ENCODE data around the gene ASF1A.

Gene ASF1A

GRCh38 chr6:118913161-118913560 lies 19.2 kb downstream of the ASF1A start:
- DNase-seq (ENCODE audit: low spot score), result no peak

DNA sequence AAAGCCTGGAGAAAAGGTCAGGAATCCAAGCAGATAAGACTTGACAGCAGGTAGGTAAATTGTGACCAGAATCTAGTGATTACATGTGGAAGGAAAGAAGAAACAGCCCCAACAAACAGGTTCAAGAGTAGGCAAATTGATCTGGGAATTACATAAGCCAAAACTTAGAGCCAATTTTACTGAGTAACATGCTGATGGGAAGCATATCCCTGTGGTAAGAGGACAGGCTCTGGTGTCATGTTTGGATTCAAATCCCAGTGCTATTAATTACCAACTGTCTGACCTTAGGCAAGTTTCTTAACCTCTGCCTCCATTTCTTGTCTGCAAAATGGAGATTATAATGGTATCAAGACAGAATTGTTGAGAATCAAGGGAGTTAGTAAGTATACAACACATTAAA lies 20.6 kb downstream of the ASF1A start:
- DNase-seq (ENCODE audit: low spot score), result no peak

DNA sequence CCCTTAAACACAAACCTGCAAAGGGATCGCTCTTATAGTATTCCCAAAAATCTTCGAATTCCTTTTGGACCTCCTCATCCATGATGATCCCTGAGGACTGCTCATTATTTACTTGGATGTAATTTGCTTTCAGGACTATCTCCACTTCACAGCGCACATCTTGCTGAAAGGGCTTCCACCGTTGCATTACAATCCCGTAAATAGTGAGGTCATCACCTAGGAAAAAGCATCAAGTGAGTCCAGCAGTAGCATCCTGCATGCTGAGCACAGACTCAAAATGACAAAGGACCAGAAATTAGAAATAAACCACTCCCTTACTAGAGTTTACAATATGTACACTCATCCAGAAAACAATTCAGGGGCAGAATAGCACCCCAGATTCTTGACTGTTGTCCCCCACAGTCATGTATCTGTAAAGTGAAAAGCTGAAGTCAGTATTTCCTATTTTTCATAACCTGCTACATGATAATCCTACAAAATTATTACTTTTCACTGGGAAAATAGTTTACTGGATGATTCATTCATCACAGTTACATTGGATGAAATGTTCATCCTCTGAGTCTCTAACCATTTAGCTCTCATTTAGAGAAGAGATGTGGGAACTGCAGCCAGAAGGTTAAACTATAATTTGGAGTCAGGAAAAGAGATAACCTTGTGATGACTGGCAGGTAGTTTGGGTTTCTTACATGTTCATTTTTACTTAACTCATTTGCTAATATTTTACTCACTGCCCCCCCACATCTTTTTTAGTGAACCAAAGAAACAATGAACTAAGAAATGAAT lies 23.8 kb downstream of the ASF1A start:
- DNase-seq (ENCODE audit: low spot score), result no peak

DNA sequence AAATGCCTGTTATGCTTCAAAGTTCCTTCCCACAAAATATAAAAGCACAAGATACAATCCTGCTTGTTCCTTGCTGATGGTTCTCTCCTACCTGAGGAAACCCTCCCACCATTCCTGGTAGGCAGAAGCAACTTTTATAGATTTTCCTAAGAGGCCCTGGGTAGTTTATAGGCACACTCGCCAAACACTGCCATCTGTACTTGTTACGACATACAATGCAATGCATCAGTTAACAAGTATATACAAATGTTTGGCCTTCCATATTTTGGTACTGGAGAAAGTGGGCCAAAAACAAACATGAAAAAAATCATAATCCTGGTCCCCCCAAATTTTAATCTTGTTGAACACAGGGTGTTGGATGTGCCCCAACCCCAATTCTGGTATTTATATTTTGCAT lies 24.4 kb downstream of the ASF1A start:
- DNase-seq (ENCODE audit: low spot score), result no peak

DNA sequence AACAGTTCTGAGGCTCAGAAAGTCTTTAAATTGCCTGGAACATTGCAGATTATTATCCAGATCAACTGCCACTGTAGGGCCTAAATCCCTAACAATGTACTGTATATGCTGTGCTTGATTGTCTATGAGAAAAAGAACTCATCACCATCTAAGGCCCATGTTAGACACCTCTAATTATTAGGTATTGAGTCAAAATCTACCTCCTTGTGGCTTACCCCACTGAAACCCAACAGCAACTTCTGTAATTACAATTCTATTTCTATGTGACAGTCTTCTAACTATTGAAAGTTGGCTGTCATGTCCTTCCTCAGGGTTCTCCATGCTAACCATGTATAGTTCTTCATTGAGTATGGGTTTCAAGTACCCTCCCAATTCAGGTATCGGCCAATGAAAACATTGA lies 27.1 kb downstream of the ASF1A start:
- no peak for DNase-seq (ENCODE audit: low spot score)

- DNase-seq (ENCODE audit: low spot score), result no peak
Measured at GRCh38 chr6:118923035-118923434, 29.1 kb downstream of the ASF1A start.

GRCh38 chr6:118930680-118931079 lies 36.7 kb downstream of the ASF1A start:
- no peak for DNase-seq (ENCODE audit: low spot score)

- no peak for DNase-seq (ENCODE audit: low spot score)
Measured at GRCh38 chr6:118931436-118931835, 37.5 kb downstream of the ASF1A start.

- no peak for DNase-seq (ENCODE audit: low spot score)
Measured at GRCh38 chr6:118932421-118932820, 38.5 kb downstream of the ASF1A start.

DNA sequence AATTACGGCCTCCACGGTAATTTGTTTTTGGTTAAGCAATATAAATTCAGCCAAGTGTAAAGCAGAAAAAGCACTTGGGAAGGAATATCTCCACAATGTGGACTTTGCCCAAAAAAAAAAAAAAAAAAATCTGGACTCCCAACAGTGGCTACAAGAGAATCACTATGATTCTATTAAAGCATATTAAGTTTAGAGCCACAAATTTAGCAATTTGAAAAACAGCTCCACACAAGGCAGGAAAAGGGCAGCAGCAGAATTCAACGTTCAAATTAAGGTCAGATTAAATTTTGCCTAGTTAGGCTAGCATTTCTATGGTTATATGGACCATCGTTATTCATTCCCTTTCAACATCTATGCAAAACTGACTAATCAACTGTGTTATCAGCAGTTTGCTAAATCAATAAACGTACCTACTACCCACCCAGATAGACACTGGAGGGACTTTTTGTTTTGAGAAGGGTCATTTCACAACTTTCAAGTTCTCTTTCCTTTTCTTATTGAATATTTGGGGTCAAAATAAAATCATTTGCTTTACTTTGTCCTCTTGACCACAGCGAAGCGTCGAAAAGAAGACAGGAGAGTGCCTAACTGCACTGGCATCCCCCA lies 40.0 kb downstream of the ASF1A start:
- DNase-seq (ENCODE audit: low spot score), result no peak

DNA sequence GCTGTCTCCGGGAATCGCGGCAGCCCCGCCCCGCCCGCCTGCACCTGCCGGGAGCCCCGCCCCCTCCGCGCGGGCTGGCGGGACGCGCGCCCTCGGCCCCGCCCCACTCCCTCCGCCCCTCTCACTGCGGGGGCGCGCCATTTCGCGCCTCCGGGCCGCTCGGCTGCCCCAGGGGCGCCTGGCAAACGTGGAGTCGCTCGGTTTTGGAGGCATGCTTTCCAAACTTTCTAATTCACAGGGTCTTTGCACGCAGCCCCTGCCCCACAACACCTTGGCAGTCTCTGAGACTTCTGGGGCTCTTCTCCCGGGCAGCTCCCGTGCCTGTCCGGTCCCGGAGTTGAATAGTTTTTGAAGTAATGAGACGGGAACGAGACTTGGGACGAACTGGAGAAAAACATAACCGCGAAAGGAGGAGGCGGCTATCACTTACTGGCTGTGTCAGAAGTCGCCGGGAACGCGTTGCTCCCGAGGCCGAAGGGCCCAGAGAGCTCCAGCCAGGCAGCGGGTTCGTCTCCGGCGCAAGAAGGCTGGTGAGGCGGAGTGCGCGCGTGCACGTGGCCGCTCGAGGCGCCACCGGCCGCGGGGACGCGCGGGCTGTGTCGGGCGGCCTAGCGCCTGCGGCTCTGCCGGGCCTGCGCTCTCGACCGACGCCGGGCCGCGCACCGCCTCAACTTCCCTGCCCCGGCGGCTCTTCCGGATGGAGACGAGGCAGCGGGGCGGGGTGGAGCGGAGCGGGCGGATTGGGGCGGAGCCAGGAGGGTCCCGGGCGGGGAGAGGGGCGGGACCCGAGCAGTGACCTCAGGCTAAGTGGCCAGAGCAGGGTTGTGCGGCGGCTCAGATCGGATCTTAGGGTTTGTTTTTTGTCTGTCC lies 40.7 kb downstream of the ASF1A start, which contains the start of gene MCM9:
TSS of gene MCM9 (minus strand) at position 699 of the 870 bp plus-strand sequence. CDS start 3,436 bp downstream, outside the sequence.
- DNase-seq (ENCODE audit: low spot score), result peak; percentile 91

DNA sequence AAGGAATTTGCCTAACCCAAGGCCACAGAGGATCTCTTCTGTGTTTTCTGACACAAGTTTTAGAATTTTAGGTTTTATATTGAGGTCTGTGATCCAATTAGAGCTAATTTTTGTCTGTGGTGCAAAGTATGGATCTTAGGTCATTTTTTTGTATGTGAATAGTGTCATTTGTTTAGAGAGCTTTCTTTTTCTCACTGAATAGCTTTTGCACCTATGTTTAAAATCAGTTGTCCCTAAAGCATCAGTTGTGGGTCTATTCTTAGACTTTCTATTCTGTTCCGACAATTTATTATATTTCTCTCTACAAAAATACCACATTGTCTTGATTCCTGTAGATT lies 41.3 kb downstream of the ASF1A start:
- DNase-seq (ENCODE audit: low spot score), result no peak

GRCh38 chr6:118935978-118936703 lies 42.2 kb downstream of the ASF1A start:
- no peak for DNase-seq (ENCODE audit: low spot score)

- DNase-seq (ENCODE audit: low spot score), result peak; percentile 42
Measured at GRCh38 chr6:118939683-118940082, 45.7 kb downstream of the ASF1A start.

DNA sequence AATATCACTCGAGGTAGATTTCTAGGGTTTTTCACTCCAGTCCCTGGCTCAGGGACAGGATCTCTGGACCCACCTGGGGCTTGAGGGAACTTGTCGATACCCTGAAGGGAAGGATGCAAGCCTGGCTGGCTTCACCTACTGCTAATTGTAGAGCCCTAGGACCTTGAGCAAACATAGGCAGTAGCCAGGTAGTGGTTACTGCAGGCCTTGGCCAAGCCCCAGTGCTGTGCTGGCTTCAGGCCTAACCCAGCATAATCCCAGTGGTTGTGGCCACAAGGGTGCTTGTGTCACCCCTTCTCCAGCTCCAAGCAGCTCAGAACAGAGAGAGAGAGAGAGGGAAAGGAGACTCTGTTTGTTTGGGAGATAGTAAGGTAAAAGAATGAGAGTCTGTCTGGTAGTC lies 46.8 kb downstream of the ASF1A start:
- no peak for DNase-seq (ENCODE audit: low spot score)

DNA sequence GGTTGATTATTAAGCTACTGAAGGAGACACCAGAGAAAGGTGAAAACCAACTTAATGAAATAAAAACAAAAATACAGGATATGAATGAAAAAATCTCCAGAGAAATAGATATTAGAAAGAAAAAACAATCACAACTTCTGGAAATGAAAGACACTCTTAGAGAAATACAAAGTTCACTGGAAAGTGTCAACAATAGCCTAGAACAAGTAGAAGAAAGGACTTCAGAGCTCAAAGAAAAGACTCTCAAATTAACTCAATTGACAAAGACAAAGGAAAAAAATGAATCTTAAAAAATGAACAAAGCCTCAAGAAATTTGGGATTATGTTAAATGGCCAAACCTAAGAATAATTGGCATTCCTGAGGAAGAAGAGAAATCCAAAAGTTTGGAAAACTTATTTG lies 51.3 kb downstream of the ASF1A start:
- no peak for DNase-seq (ENCODE audit: low spot score)

GRCh38 chr6:118952683-118953082 lies 58.7 kb downstream of the ASF1A start:
- no peak for DNase-seq (ENCODE audit: low spot score)

DNA sequence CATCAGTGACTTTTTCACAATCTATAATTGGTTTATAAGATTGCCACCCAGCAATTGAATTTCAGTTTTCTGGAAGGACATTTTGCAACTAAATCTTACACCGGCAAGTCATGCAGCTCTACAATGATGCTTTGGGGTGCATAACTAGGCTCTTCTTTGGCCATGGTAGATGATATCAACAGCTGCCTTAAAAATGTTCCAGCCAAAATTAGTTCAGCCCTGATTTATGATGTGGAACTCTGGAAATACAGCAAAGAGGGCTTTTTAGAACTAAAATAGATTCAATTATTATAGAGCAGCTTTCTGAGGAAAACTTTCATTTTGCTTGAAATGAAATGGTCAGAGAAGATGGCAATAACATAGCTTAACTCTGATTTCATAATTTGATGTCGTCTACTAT lies 59.4 kb downstream of the ASF1A start:
- no peak for DNase-seq (ENCODE audit: low spot score)
